Fibroblast of skin of right quadriceps (primary cell): ENCODE data around the gene HASPIN.
"Not testable (repeated sequence)": the region's sequence is repeated elsewhere in the genome, so short reads cannot be mapped to it uniquely, and the experiment has no call there.

ENCODE experiments used
- DNase-seq: peaks from one replicate; pipeline ENCODE4 v3.0.0-alpha.2; 2013

HASPIN gene

GRCh38 chr17:3697103-3697476 is 26.6 kb upstream of the HASPIN start:
- no peak for DNase-seq

DNA sequence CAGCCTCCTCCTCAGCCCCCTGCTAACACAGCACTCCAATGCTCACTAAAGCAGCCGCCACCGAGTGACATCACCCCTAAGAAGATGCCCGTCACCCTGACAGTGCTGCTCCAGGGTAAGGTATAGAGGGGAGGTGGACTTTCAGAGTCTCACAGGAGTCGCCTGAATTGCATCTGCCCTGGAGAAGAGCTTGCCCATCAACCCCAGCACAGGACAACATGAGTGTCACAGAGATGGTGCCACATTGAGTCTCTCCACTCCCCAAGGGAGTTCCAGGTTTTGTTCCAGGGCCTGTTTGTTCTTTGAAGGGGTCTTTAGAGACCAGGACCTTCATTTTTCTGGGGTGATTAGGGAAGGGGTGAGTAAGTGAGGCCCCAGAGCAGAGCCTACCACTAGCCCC is 25.6 kb upstream of the HASPIN start:
- DNase-seq: no peak

- DNase-seq: no peak
Observed at GRCh38 chr17:3699951-3700350, 23.8 kb upstream of the HASPIN start.

GRCh38 chr17:3702041-3702539 is 21.6 kb upstream of the HASPIN start:
- not testable (repeated sequence) for DNase-seq

GRCh38 chr17:3704931-3705717 is 18.6 kb upstream of the HASPIN start:
- no peak for DNase-seq

DNA sequence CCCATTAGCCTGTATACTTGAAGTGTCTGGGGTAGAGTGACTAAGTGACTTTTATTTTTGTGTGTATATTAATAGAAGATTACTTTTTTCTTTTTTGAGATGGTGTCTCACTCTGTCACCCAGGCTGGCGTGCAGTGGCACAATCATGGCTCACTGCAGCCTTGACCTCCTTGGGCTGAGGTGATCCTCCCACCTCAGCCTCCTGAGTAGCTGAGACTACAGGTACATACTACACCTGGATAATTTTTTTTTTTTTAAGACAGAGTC is 18.1 kb upstream of the HASPIN start:
- DNase-seq: not testable (repeated sequence)

DNA sequence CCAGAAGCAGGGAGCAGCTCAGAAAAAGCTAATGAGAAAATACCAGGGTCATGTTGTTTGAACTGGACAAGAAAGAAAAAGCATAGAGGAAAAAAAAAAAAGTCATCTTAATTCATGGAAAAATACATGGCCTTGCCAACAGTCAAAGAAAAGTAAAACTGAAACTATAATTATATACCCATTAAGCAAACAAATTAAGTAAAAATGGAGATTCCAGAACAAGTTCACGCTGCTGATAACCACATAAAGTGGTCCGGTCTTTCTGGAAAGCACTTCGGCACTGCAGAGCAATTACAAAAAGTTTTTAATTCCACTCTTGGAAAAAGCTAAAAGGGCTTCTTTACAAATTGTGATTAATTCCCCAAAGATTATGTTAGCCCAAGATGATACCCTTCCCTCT is 15.3 kb upstream of the HASPIN start:
- DNase-seq: no peak

DNA sequence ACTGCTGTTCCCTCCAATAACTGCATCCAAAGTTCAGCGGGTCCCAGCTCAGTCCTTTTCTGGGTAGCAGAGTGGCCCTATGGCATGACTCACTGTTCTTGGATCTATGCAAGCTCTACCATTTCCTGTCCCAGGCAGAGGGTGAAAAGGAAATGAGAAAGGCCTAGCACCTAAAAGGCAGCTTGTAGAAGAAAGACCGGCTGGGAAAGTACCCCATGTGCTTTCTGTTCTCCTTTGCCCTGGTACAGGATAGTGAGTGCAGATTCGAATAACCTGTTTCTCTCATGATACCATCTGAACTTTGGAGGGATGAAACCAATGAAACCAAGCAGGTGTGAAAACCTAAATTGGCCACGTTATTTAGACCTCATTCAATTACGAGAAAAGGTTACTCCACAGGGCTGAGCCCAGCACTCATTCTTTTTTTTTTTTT is 12.7 kb upstream of the HASPIN start:
- no peak for DNase-seq

DNA sequence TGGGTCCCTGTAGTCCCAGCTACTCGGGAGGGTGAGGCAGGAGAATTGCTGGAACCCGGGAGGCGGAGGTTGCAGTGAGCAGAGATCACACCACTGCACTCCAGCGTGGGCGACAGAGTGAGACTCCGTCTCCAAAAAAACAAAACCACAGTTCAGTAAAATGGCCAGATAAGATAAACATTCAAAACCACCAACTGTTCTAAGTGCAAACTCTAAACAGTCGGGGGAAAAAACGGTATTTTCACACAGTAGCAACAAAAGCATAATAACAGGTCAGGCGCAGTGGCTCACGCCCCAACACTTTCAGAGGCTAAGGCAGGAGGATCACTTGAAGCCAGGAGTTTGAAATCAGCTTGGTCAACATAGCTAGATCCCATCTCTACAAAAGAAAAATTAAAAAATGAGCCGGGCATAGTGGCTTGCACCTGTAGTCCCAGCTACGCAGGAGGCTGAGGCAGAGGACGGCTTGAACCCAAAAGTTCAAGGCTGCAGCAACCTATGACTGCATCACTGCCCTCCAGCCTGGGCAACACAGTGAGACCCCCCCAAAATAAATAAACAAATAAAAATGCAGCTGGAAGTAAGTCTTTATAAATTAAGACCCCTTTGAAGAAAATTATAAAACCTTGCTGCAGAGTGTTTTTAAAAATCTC is 10.8 kb upstream of the HASPIN start:
- no peak for DNase-seq

DNA sequence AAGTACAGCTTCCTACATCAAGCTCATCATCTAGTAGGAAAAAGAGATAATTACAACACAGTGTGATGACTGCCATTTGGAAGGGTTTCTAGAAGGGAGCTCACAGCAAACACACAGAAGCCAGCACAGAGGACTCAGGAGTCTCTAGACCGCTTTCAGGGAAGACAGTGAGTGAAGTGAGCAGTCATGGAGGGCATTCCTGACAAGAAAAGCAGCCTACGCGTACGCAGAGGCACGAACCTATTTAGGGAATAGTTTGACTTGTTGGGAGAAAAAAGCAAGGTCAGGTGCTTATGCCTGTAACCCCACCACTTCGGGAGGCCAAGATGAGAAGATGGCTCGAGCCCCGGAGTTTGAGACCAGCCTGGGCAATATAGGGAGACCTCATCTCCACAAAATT is 8.4 kb upstream of the HASPIN start:
- no peak for DNase-seq

DNA sequence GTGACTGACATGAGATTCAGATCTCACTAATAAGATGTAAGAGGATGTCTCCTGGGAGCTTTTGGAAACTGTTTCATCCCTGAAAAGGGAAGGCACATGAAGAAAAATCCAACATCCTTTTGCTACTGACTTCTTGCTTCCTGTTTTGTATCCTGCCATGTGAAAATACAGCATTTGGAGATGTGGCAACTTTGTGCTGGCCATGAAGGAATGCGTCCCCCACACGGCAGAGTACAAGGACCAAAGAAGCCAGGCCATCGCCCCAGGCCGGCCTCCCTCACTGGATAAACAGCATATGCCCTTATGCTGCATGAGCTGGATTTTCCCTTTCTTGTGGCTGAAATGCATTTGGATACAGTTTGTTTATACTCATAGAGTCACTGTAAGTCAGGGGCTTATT is 5.5 kb upstream of the HASPIN start:
- no peak for DNase-seq

GRCh38 chr17:3719265-3719664 is 4.4 kb upstream of the HASPIN start:
- DNase-seq: no peak

DNA sequence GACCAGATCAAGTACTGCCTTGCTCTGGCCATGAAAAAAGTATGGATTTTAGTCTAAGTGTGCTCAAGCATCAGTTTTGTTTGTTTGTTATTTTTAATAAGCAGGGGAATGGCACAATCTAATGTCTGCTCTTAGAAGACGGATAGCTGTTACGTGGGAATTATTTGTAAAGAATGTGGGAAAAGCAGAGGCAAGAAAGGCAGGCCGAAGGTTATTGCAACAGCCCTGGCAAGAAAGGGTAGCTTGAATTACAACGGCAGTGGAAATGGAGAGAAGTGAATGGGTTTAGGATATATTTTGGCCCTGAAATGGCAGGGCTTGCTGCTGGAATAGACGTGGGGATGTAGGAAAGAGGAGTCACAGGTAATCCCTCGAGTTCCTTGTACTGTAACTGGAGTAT is 987 bp upstream of the HASPIN start:
- DNase-seq: no peak

- DNase-seq: no peak
Observed at GRCh38 chr17:3723188-3723555, 531 bp upstream of the HASPIN start.

- no peak for DNase-seq
Observed at GRCh38 chr17:3724378-3725077, 825 bp downstream of the HASPIN start.

DNA sequence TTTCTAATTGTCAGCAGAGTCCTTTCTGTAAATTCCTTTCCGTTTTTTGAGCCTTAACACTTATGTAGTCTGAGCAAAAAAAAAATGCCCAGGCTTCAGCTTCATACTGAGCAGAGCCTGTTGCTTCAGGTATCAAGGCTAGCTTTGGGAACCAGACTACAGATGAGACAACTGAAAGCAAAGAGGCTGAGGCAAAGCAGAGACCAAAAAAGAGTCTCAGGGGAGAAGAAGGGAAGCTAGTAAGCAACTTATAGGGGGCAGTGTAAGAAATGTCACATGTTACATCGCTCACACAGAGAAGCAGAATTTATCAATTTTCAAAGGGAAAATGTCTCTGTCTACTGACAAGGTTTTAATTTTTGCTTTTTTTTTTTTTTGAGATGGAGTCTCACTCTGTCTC is 3.3 kb downstream of the HASPIN start:
- no peak for DNase-seq

- DNase-seq: not testable (repeated sequence)
Observed at GRCh38 chr17:3728099-3728498, 4.4 kb downstream of the HASPIN start.

GRCh38 chr17:3729881-3730280 is 6.2 kb downstream of the HASPIN start:
- DNase-seq: no peak

- peak; percentile 67 for DNase-seq
Observed at GRCh38 chr17:3730881-3731429, 7.3 kb downstream of the HASPIN start.

DNA sequence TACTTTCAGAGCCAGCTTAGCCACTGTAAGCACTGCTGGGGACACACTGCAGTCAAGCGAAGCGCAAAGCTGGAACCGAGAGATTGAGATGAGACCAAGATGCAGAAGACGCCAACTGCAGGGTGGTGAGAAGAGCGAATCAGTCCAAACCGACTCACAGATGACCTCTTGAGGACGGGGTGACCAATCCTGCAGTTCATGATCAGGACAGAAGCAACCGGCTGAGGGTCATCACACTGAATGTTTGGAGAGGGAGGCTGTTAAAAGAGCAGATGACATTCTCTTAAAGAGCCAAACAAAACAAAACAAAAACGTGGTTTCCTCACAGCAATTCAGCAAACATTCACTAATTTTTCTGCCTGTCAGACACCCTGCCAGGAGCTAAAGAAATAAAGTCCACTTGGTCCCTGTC is 8.5 kb downstream of the HASPIN start:
- no peak for DNase-seq

GRCh38 chr17:3734911-3735276 is 11.2 kb downstream of the HASPIN start:
- DNase-seq: not testable (repeated sequence)

- no peak for DNase-seq
Observed at GRCh38 chr17:3735515-3735914, 11.8 kb downstream of the HASPIN start.

DNA sequence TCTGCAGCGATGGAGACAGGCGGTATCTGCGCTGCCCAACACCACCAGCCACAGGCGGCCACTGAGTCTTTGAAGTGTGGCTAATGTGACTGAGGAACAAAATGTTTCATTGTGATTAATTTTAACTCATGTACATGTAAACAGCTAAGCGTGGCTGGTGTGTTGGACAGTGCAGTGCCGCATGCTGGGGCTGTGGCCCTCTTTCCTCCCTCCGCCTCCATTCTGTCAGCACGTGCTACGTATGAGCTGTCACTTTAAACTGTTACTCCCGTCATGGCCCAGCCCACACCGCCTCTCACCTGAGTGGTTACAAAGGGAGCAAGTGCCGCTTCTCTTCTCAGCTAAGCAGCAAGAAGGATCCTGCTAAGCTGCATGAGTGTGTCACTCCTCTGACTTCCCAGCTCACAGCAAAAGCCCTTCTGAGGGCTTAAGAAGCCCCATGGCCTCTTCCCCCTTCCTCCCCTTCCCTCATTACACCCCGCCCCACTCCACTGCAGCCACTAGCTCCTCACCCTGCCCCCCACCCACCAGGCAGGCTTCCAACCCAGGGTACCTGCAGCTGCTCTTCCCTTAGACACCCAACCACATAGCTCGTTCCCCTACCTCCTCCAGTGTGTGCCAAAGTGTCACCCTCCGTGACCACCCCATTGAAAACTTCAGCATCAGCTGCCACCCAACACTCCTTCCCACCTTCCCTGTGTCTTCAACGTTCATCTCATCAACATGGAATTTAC is 15.0 kb downstream of the HASPIN start:
- no peak for DNase-seq
